Measurements from ENCODE around the gene IGF1R. TPM values are rescaled to one million over a fixed set of nuclear protein-coding genes. Genes with fewer than 3 reads are reported as not detected.

Gene IGF1R
- total and polyA plus RNA-seq, 4 donors = 17.6 to 34.8 (median 21.0) TPM

DNA sequence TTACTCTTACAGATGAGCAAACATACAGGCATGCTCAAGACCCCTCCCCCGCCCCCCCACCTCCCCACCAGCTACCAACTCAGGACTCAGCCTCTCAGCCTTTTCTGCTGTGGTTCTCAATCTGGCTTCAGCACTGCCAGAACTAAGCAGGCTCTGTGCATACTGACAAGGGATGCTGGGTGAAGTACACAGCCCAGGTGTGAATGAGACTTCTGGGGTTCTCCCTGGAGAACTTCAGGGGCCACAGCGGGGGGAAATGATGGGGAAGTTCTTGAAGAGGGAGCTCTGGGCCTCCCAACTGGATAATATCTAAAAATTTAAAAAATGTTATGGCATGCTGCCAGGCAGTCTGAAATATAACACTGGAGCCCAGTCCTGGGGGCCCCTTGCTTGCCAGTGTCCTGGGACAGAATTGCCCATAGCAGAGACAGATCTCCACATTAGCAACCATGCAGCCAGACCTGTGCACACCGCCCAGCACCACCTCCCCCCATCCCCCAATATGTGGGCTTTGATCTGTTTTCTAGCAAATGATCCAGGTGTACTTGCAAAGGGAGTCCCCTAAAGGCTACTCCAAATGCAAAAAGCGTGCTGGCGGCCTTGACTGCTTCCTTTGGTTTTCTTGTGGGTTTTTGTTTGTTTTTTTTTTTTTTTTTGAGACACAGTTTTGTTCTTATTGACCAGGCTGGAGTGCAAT is 317.9 kb downstream of the IGF1R start:
- H3K4me3 ChIP-seq (ENCODE audit: low read depth, low read length) = no peak overlapping the region
- no peaks in the 10 kb centered on the region for H3K27me3 ChIP-seq (ENCODE audit: control insufficient read depth, insufficient read depth, low read length)
- peaks cover 13% of the 10 kb centered on the region for H3K36me3 ChIP-seq (ENCODE audit: control insufficient read depth, insufficient read depth, low read length)
- H3K27ac ChIP-seq (ENCODE audit: low read depth, low read length) = no peak overlapping the region
- DNase-seq (ENCODE audit: low read depth in 4 of 6, low spot score in 6 of 6) = no peak
- no peaks in the 10 kb centered on the region for H3K4me1 ChIP-seq (ENCODE audit: control insufficient read depth, insufficient read depth, low read length)
- 95% methylated on average over 4 of the region's 5 CpGs for WGBS (ENCODE audit: insufficient coverage)
- no peaks in the 10 kb centered on the region for H3K9me3 ChIP-seq (ENCODE audit: control insufficient read depth, insufficient read depth, low read length)

DNA sequence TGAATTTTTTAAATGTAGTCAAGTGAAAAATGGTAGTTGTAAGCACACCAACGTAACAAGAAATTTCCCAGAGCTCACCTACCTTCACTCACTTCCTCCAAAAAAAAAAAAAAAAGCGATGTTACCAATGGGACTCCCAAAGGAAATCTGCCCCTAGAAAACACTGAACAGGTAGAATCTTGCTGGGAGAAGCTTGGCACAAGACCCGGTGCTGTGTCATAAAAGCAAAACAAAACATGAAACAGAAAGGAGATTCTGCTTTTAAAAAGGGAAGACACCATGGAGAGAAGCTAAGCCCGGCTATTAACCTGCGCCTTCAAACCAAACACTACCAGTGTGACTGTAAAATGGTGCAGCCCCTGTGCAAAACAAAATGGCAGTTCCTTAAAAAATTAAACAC is 318.8 kb downstream of the IGF1R start:
- peaks cover 7% of the 10 kb centered on the region for H3K36me3 ChIP-seq (ENCODE audit: control insufficient read depth, insufficient read depth, low read length)
- WGBS (ENCODE audit: insufficient coverage) = 78% methylated on average over 2 of the region's 5 CpGs
- no peak overlapping the region for H3K27ac ChIP-seq (ENCODE audit: low read depth, low read length)
- DNase-seq (ENCODE audit: low read depth in 4 of 6, low spot score in 6 of 6) = no peak
- H3K27me3 ChIP-seq (ENCODE audit: control insufficient read depth, insufficient read depth, low read length) = no peaks in the 10 kb centered on the region
- H3K9me3 ChIP-seq (ENCODE audit: control insufficient read depth, insufficient read depth, low read length) = no peaks in the 10 kb centered on the region
- no peaks in the 10 kb centered on the region for H3K4me1 ChIP-seq (ENCODE audit: control insufficient read depth, insufficient read depth, low read length)
- no peak overlapping the region for H3K4me3 ChIP-seq (ENCODE audit: low read depth, low read length)

DNA sequence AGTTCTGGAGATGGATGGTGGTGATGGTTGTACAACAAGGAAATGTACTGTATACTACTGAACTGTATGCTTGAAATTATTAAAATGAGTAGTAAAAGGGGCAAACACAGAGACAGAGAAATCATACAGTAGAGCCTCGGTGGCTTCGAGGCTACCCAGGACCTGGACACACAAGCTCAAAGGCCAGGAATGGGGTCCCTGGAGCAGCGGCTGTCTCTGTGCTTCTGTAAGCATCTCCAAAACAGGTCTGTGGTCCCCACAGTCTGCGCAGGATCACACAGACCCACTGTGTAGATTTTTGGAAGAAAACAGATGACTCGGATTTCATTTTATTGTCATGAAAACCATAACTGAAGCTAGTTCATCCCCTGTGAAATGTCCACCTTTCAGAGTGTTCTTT is 319.6 kb downstream of the IGF1R start:
- 95% methylated on average over 4 of the region's 5 CpGs for WGBS (ENCODE audit: insufficient coverage)
- DNase-seq (ENCODE audit: low read depth in 4 of 6, low spot score in 6 of 6) = no peak
- Histone ChIP-seq H3K4me3 (ENCODE audit: low read depth, low read length) (no peak overlapping the region), H3K27ac (ENCODE audit: low read depth, low read length) (no peak overlapping the region), H3K9me3 (ENCODE audit: control insufficient read depth, insufficient read depth, low read length) (no peaks in the 10 kb centered on the region), H3K27me3 (ENCODE audit: control insufficient read depth, insufficient read depth, low read length) (no peaks in the 10 kb centered on the region), H3K36me3 (ENCODE audit: control insufficient read depth, insufficient read depth, low read length) (peaks cover 7% of the 10 kb centered on the region), H3K4me1 (ENCODE audit: control insufficient read depth, insufficient read depth, low read length) (no peaks in the 10 kb centered on the region)

DNA sequence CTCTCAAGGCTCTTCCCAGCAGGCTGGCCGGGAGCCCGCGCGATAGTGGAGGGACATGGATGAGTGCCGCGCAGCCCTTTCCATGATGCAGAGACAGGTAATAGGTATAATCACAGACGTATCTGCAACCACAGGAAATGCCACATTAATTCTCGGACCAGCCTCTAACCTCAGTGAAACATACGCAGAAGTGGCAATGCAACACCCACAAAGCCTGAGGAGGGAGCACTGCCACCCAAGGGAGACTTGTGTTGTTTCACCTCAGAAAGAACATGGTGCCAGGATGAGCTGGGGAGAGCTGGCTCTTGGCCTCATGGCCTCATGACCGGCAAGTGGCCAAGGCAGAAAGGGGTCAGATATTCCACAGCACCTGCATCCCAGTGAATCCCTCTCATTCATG is 320.2 kb downstream of the IGF1R start:
- no peak for DNase-seq (ENCODE audit: low read depth in 4 of 6, low spot score in 6 of 6)
- no peaks in the 10 kb centered on the region for H3K4me1 ChIP-seq (ENCODE audit: control insufficient read depth, insufficient read depth, low read length)
- 90% methylated on average over 9 of the region's 10 CpGs for WGBS (ENCODE audit: insufficient coverage)
- no peak overlapping the region for H3K4me3 ChIP-seq (ENCODE audit: low read depth, low read length)
- H3K9me3 ChIP-seq (ENCODE audit: control insufficient read depth, insufficient read depth, low read length) = no peaks in the 10 kb centered on the region
- H3K27ac ChIP-seq (ENCODE audit: low read depth, low read length) = no peak overlapping the region
- peaks cover 4% of the 10 kb centered on the region for H3K36me3 ChIP-seq (ENCODE audit: control insufficient read depth, insufficient read depth, low read length)
- no peaks in the 10 kb centered on the region for H3K27me3 ChIP-seq (ENCODE audit: control insufficient read depth, insufficient read depth, low read length)

GRCh38 chr15:98969126-98969735 is 320.9 kb downstream of the IGF1R start:
- Histone ChIP-seq H3K4me3 (ENCODE audit: low read depth, low read length) (no peak overlapping the region), H3K27me3 (ENCODE audit: control insufficient read depth, insufficient read depth, low read length) (no peaks in the 10 kb centered on the region), H3K4me1 (ENCODE audit: control insufficient read depth, insufficient read depth, low read length) (no peaks in the 10 kb centered on the region), H3K9me3 (ENCODE audit: control insufficient read depth, insufficient read depth, low read length) (no peaks in the 10 kb centered on the region), H3K27ac (ENCODE audit: low read depth, low read length) (no peak overlapping the region), H3K36me3 (ENCODE audit: control insufficient read depth, insufficient read depth, low read length) (peaks cover 4% of the 10 kb centered on the region)
- 92% methylated on average over 29 of the region's 29 CpGs for WGBS (ENCODE audit: insufficient coverage)
- no peak for DNase-seq (ENCODE audit: low read depth in 4 of 6, low spot score in 6 of 6)

GRCh38 chr15:98970799-98971198 is 322.5 kb downstream of the IGF1R start:
- Histone ChIP-seq H3K27ac (ENCODE audit: low read depth, low read length) (no peak overlapping the region), H3K4me3 (ENCODE audit: low read depth, low read length) (no peak overlapping the region), H3K36me3 (ENCODE audit: control insufficient read depth, insufficient read depth, low read length) (peaks cover 4% of the 10 kb centered on the region), H3K4me1 (ENCODE audit: control insufficient read depth, insufficient read depth, low read length) (no peaks in the 10 kb centered on the region), H3K9me3 (ENCODE audit: control insufficient read depth, insufficient read depth, low read length) (no peaks in the 10 kb centered on the region), H3K27me3 (ENCODE audit: control insufficient read depth, insufficient read depth, low read length) (no peaks in the 10 kb centered on the region)
- DNase-seq (ENCODE audit: low read depth in 4 of 6, low spot score in 6 of 6) = no peak
- 98% methylated on average over 6 of the region's 8 CpGs for WGBS (ENCODE audit: insufficient coverage)

DNA sequence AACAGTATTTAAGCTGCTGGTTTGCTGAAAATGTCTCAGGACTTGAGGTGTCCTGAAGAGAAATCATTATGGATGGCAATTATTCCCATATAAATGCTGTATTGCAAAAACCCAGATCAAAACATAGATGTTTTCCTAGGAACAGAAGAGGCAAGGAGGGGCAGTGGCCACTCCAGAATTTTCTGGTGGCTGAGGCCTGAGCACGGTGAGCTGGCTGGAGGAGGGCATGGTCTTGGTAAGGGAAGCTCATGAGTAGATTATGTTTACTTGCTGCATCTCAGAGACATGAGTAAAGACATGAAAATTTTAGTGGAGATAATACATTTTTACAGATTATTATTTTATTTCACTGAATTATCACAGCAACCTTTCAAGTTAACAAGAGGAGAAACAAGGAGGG is 328.2 kb downstream of the IGF1R start:
- no CpG with 5 or more reads among the region's 1 CpG for WGBS (ENCODE audit: insufficient coverage)
- no peak for DNase-seq (ENCODE audit: low read depth in 4 of 6, low spot score in 6 of 6)
- no peaks in the 10 kb centered on the region for H3K27me3 ChIP-seq (ENCODE audit: control insufficient read depth, insufficient read depth, low read length)
- no peaks in the 10 kb centered on the region for H3K36me3 ChIP-seq (ENCODE audit: control insufficient read depth, insufficient read depth, low read length)
- H3K27ac ChIP-seq (ENCODE audit: low read depth, low read length) = no peak overlapping the region
- H3K4me1 ChIP-seq (ENCODE audit: control insufficient read depth, insufficient read depth, low read length) = no peaks in the 10 kb centered on the region
- H3K4me3 ChIP-seq (ENCODE audit: low read depth, low read length) = no peak overlapping the region
- H3K9me3 ChIP-seq (ENCODE audit: control insufficient read depth, insufficient read depth, low read length) = no peaks in the 10 kb centered on the region

DNA sequence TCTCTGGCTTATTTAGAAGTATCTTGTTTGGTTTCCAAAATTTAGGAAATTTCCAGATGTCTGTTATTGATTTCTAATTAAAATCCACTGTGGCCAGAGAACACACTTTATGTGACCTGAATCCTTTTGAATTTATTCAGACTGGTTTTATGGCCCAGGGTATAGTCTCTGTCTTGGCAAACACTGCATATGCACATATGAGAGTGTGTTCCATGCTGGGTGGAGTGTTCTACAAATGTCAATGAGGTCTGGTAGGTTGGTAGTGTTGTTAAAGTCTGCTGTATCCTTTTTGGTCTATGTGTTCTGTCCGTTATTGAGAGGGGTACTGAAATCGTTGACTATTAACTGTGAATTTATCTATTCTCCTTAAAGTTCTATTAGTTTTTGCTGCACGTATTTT is 329.1 kb downstream of the IGF1R start:
- Histone ChIP-seq H3K27me3 (ENCODE audit: control insufficient read depth, insufficient read depth, low read length) (no peaks in the 10 kb centered on the region), H3K27ac (ENCODE audit: low read depth, low read length) (no peak overlapping the region), H3K36me3 (ENCODE audit: control insufficient read depth, insufficient read depth, low read length) (no peaks in the 10 kb centered on the region), H3K4me3 (ENCODE audit: low read depth, low read length) (no peak overlapping the region), H3K9me3 (ENCODE audit: control insufficient read depth, insufficient read depth, low read length) (no peaks in the 10 kb centered on the region), H3K4me1 (ENCODE audit: control insufficient read depth, insufficient read depth, low read length) (no peaks in the 10 kb centered on the region)
- no CpG with 5 or more reads among the region's 3 CpGs for WGBS (ENCODE audit: insufficient coverage)
- no peak for DNase-seq (ENCODE audit: low read depth in 4 of 6, low spot score in 6 of 6)

DNA sequence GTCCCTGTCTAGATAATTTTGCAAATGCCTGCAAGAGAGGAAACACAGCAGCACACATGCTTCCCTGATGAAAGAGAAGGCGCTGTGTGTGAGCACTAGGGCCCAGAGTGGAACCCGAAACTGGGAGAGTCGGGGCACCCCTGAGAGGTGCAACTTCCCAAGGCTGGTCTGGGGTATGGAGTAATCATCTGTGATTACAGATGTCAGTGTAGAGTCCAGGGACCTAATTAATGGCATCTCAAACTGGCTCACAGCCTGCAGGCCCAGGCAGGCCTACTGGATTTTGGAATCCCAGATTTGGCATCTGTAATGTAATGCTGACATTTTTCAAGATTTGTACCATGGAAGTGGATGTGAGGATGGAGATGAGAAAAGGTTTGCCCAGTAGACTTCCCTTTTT is 329.8 kb downstream of the IGF1R start:
- no peaks in the 10 kb centered on the region for H3K9me3 ChIP-seq (ENCODE audit: control insufficient read depth, insufficient read depth, low read length)
- no peaks in the 10 kb centered on the region for H3K4me1 ChIP-seq (ENCODE audit: control insufficient read depth, insufficient read depth, low read length)
- no peak for DNase-seq (ENCODE audit: low read depth in 4 of 6, low spot score in 6 of 6)
- no peak overlapping the region for H3K4me3 ChIP-seq (ENCODE audit: low read depth, low read length)
- no peaks in the 10 kb centered on the region for H3K27me3 ChIP-seq (ENCODE audit: control insufficient read depth, insufficient read depth, low read length)
- H3K36me3 ChIP-seq (ENCODE audit: control insufficient read depth, insufficient read depth, low read length) = no peaks in the 10 kb centered on the region
- H3K27ac ChIP-seq (ENCODE audit: low read depth, low read length) = no peak overlapping the region
- WGBS (ENCODE audit: insufficient coverage) = 90% methylated on average over 3 of the region's 3 CpGs

- H3K27me3 ChIP-seq (ENCODE audit: control insufficient read depth, insufficient read depth, low read length) = no peaks in the 10 kb centered on the region
- H3K9me3 ChIP-seq (ENCODE audit: control insufficient read depth, insufficient read depth, low read length) = no peaks in the 10 kb centered on the region
- no peaks in the 10 kb centered on the region for H3K4me1 ChIP-seq (ENCODE audit: control insufficient read depth, insufficient read depth, low read length)
- no peaks in the 10 kb centered on the region for H3K36me3 ChIP-seq (ENCODE audit: control insufficient read depth, insufficient read depth, low read length)
- no peak overlapping the region for H3K4me3 ChIP-seq (ENCODE audit: low read depth, low read length)
- 96% methylated on average over 4 of the region's 4 CpGs for WGBS (ENCODE audit: insufficient coverage)
- H3K27ac ChIP-seq (ENCODE audit: low read depth, low read length) = no peak overlapping the region
- no peak for DNase-seq (ENCODE audit: low read depth in 4 of 6, low spot score in 6 of 6)
These were observed 332.5 kb downstream of the IGF1R start for GRCh38 chr15:98980899-98981228.
